ENCODE data around the gene SPATC1L.

- TF ChIP-seq ZNF23 (tag by site-specific recombination; IDR thresholded peaks at IDR 0.05; ENCODE audit: borderline replicate concordance) (no peak), CTCF (tag by site-specific recombination; IDR thresholded peaks at IDR 0.05) (no peak), ZFP37 (tag by site-specific recombination; IDR thresholded peaks at IDR 0.05) (no peak), ZEB2 (tag by site-specific recombination; IDR thresholded peaks at IDR 0.05) (no peak), ZNF530 (tag by site-specific recombination; IDR thresholded peaks at IDR 0.05; ENCODE audit: low read depth) (no peak), ZNF341 (tag by site-specific recombination; IDR thresholded peaks at IDR 0.05; ENCODE audit: low read depth) (no peak), ZBTB7A (tag by site-specific recombination; IDR thresholded peaks at IDR 0.05; ENCODE audit: low read depth) (no peak), ZNF132 (tag by site-specific recombination; IDR thresholded peaks at IDR 0.05; ENCODE audit: borderline replicate concordance) (no peak)
These were observed 68.6 kb downstream of the SPATC1L start for GRCh38 chr21:46115441-46116188.

Measured in HEK293 (cell line).